Stimulated activated CD8-positive, alpha-beta memory T cell treated with anti-CD3 and anti-CD28 coated beads, Interleukin-4, amount 100 ng/mL, for 48 hours (primary cell): ENCODE data around the gene ZYG11A.

Experiments used
- DNase-seq: peaks from one replicate; pipeline ENCODE4 v3.0.0-alpha.2; 2020

Gene ZYG11A

GRCh38 chr1:52919051-52919722 is 76.6 kb downstream of the ZYG11A start:
- no peak for DNase-seq

- DNase-seq = no peak
Observed at GRCh38 chr1:52919723-52920483, 77.3 kb downstream of the ZYG11A start.

GRCh38 chr1:52920791-52921291 is 78.3 kb downstream of the ZYG11A start:
- no peak for DNase-seq

- DNase-seq = no peak
Observed at GRCh38 chr1:52925571-52926005, 83.0 kb downstream of the ZYG11A start.

- no peak for DNase-seq
Observed at GRCh38 chr1:52926864-52927211, 84.3 kb downstream of the ZYG11A start.

- DNase-seq = peak; percentile 83
Observed at GRCh38 chr1:52927212-52928014, 84.9 kb downstream of the ZYG11A start, which contains the start of gene SCP2. Gene SCP2 (plus strand): TSS chr1:52927276. CDS start chr1:52927397, 121 bp downstream.

DNA sequence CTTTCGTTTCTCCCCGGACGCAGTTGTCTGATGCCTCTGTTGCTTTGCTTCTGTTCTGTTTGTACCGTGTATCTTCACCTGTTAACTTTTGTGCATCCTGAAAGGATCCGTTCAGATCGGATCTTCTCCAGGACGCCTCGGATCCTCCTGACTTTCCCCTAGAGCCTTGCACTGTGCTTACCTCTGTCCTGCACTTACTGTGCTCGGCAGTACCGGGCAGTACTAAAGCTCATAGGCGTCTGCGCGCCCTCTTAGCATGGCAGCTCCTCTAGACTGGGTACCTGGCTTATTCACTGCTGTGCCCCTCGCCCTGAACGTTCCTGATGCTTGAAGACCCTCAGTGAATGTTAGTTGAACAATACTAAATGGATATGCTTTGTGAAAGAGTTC is 85.5 kb downstream of the ZYG11A start:
- no peak for DNase-seq

DNA sequence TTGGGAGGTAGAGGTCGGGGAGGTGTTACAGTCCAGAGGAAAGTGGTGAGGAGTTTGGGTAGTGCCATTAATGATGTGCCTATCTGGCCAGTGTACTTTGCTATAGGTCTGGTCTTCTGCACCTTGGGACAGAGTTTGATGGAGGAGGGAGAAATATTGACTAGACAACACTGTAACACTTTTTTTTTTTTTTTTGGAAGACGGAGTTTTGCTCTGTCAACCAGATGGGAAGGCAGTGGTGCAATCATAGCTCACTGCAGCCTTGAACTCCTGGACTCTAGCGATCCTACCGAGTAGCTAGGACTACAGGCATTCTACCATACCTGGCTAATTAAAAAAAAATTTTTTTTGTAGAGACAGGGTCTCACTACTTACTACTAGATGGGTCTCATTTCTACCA is 86.5 kb downstream of the ZYG11A start:
- no peak for DNase-seq

GRCh38 chr1:52937433-52938182 is 95.0 kb downstream of the ZYG11A start:
- DNase-seq = no peak

GRCh38 chr1:52938183-52938451 is 95.6 kb downstream of the ZYG11A start:
- DNase-seq = no peak

GRCh38 chr1:52943876-52944416 is 101.4 kb downstream of the ZYG11A start:
- DNase-seq = no peak

DNA sequence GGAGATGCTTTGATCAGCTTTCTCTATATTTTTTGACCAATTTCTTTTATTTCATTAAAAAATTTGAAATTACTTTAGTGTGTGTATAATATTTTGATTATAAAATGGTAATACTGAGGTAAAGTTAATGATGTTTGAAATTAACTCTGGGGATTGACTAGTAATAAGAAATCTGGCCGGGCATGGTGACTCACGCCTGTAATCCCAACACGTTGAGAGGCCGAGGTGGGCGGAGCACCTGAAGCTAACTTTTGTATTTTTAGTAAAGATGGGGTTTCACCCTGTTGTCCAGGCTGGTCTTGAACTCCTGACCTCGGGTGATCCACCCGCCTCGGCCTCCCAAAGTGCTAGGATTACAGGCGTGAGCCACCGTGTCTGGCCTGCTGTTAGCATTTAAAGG is 102.0 kb downstream of the ZYG11A start:
- DNase-seq = no peak
